Measurements from ENCODE around the gene CCDC107. TPM values are rescaled to one million over a fixed set of nuclear protein-coding genes. Genes with fewer than 3 reads are reported as not detected.
A peak's percentile ranks its signal among the peaks of the same experiment; 100 is the strongest.

The CCDC107 gene
- total and polyA plus RNA-seq, 2 of the 13 experiments (the other 11 are each of a cell fraction or from before 2014, with no cell fraction given) = 7.1 to 15.2 TPM

DNA sequence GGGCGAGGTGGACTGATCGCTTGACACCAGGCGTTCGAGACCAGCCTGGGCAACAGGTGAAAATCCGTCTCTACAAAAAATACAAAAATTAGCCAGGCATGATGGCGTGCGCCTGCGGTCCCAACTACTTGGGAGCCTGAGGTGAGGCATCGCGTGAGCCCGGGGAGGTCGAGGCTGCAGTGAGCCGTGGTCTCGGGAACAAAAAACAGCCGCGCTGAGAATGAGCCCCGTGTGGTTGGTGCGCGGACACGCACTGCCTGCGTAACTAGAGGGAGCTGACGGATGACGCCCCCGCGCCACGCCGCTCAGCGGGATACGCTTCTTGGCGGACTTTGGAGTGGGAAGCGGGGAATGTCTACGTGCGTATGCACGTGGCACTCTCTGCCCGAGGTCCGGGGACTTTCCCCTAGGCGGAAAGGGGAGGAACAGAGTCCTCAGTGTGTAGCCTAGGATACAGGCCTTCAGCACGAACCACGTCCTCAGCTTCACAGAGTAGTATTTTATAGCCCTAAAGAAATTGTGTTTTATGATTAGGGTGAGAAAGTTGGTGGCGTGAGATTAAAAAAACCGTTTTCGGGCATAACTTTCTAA is 451 bp upstream of the CCDC107 start, which contains the start of gene RMRP (continued):
- TF ChIP-seq MTF1 (CRISPR knock-in tag; IDR thresholded peaks at IDR 0.05) (peak; percentile 94; the same call in 1 of the 2 replicates), PBX2 (CRISPR knock-in tag; IDR thresholded peaks at IDR 0.05) (no peak), ZBED4 (CRISPR knock-in tag; IDR thresholded peaks at IDR 0.05; ENCODE audit: borderline replicate concordance) (peak; percentile 42), ZNF747 (CRISPR knock-in tag; IDR thresholded peaks at IDR 0.05; ENCODE audit: borderline replicate concordance) (peak; percentile 100), ZNF337 (CRISPR knock-in tag; IDR thresholded peaks at IDR 0.05; ENCODE audit: borderline replicate concordance, low read depth) (no peak; the same call in 1 of the 2 replicates), ZNF264 (CRISPR knock-in tag; IDR thresholded peaks at IDR 0.05) (peak; percentile 97), MIXL1 (CRISPR knock-in tag; IDR thresholded peaks at IDR 0.05) (peak; percentile 87), RBM39 (IDR thresholded peaks at IDR 0.05; ENCODE audit: low read depth, low read length, poor library complexity, severe bottlenecking) (no peak), SMAD9 (CRISPR knock-in tag; IDR thresholded peaks at IDR 0.05) (peak; percentile 95), PCBP2 (optimal IDR thresholded peaks at IDR 0.05; ENCODE audit: low read depth, low read length, poor library complexity, severe bottlenecking) (no peak), PRDM10 (CRISPR knock-in tag; IDR thresholded peaks at IDR 0.05; ENCODE audit: low read depth) (peak; percentile 80), CENPX (CRISPR knock-in tag; IDR thresholded peaks at IDR 0.05) (no peak), CHD2 (IDR thresholded peaks at IDR 0.05; ENCODE audit: low read depth, low read length) (peak; percentile 64; the same call in 1 of the 2 replicates), XBP1 (CRISPR knock-in tag; IDR thresholded peaks at IDR 0.05) (peak; percentile 97)
- TF ChIP-seq, protein P1, sequence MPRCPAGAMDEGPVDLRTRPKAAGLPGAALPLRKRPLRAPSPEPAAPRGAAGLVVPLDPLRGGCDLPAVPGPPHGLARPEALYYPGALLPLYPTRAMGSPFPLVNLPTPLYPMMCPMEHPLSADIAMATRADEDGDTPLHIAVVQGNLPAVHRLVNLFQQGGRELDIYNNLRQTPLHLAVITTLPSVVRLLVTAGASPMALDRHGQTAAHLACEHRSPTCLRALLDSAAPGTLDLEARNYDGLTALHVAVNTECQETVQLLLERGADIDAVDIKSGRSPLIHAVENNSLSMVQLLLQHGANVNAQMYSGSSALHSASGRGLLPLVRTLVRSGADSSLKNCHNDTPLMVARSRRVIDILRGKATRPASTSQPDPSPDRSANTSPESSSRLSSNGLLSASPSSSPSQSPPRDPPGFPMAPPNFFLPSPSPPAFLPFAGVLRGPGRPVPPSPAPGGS (CRISPR knock-in tag; IDR thresholded peaks at IDR 0.05) = peak; percentile 99
- TF ChIP-seq, protein P2, sequence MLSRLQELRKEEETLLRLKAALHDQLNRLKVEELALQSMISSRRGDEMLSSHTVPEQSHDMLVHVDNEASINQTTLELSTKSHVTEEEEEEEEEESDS (CRISPR knock-in tag; IDR thresholded peaks at IDR 0.05; ENCODE audit: borderline replicate concordance) = peak; percentile 100
